GM12874 (cell line): ENCODE measurements around the gene HAGH.

Experiments
- CTCF ChIP-seq: IDR thresholded peaks from 2 replicates; pipeline ENCODE4 v1.5.1; 2011; ENCODE audit warnings: low read depth, mild to moderate bottlenecking, control low read depth, low read length, moderate library complexity; ENCODE audit not compliant: insufficient read depth

The HAGH gene

GRCh38 chr16:1816396-1817275 is 10.0 kb downstream of the HAGH start:
- no peak for TF ChIP-seq CTCF

- no peak for TF ChIP-seq CTCF
Observed at GRCh38 chr16:1815461-1815860, 11.2 kb downstream of the HAGH start.

DNA sequence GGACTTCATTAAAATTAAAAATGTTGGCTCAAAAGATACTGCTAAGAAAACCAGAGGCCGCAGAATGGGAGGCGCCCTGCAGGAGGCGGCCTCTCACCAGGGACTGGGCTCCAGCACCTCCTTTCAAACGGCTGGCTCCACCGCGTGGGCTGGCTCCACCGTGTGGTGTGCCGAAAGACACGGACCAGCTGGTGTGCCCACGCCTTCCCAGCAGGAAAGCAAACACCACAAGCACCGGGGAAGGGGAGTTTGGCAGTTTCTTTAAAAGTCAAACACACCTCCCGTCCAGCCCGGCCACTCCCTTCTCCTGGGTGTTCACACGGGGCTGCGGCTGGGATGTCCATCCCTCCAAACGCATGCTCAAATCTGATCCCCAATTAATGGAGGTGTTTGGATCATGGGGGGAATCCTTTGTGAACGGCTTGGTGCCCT is 13.9 kb downstream of the HAGH start:
- TF ChIP-seq CTCF: peak; percentile 19; the same call in 1 of the 2 replicates

DNA sequence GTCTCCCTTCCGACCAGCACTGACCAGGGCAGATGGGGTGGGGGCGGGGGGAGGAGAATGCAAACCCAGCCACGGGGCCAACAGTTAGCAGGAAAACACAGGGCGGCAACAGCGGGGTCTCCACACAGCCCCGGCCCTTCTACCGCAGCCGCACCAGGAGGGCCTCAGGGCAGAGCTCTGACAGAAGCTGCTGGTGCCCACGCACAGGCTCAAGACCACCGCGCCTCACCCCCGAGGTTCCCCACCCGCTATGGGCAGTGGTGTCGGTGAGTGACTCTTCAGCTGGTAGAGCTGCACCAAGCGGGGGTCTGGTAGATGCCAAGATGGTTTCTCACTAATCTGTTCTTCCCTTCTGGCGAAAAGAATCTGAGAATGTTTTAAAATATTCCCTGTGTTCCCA is 16.1 kb downstream of the HAGH start:
- TF ChIP-seq CTCF: no peak

- no peak for TF ChIP-seq CTCF
Observed at GRCh38 chr16:1810106-1810505, 16.5 kb downstream of the HAGH start.

- TF ChIP-seq CTCF: no peak
Observed at GRCh38 chr16:1809281-1809801, 17.3 kb downstream of the HAGH start.

DNA sequence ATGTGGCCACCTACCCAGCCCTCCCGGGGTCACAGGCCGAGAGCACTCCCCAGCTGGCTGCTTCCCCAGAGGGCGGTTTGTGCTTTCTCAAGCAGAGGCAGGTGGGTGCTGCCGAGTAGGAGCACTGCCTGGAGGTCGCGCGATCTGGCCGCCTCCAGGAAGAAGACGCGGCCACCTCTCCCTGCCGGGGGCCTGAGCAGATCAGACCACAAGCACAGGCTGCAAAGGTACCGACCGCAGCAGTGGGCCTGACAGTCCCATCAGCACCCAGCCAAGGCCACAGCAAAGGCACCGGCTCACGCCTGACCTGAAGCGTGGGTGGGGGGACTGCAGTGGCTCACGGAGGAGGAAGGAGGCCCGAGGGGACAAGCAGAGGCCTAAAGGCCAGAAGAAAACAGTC is 17.9 kb downstream of the HAGH start:
- TF ChIP-seq CTCF: no peak
